Panc1 (cell line): ENCODE results near the gene VWC2L.

Experiments
- POLR2AphosphoS5 ChIP-seq: IDR thresholded peaks from 2 replicates; pipeline ENCODE4 v1.6.1; 2012; ENCODE audit warnings: mild to moderate bottlenecking, low read depth, low read length, moderate library complexity
- TF ChIP-seq, protein P1 (sequence below): fragments of 450-650 bp; IDR thresholded peaks from 2 replicates; pipeline ENCODE4 v1.5.1; 2017; ENCODE audit warnings: mild to moderate bottlenecking

DNA sequence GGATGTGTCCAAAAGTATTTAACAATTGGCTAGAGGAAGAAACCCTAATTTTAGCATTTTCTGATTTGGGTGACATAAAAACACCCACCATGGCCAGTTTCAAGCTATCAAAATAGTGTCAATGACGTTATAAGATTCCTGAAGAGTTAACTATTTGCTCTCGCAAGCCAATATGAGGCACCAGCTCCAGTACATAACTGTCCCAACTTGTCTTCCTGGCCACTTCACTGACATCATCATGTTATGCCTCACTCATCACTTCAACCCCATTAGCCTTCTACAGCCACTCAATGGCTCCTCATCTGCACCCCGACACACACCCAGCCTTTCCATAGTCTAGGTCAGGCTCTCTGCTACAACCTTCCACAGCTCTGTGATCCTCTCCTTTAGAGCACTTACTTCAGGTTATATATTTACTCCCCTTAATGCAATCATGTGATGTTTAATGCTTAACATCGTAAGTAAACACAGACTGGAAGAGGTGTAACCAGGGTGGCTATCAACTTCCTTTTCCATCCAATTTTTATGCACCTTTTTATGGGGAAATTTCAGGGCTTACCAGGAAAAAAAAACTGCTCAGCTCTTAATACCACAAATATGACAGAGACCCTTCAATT is 158.7 kb downstream of the VWC2L start:
- TF ChIP-seq, protein P1, sequence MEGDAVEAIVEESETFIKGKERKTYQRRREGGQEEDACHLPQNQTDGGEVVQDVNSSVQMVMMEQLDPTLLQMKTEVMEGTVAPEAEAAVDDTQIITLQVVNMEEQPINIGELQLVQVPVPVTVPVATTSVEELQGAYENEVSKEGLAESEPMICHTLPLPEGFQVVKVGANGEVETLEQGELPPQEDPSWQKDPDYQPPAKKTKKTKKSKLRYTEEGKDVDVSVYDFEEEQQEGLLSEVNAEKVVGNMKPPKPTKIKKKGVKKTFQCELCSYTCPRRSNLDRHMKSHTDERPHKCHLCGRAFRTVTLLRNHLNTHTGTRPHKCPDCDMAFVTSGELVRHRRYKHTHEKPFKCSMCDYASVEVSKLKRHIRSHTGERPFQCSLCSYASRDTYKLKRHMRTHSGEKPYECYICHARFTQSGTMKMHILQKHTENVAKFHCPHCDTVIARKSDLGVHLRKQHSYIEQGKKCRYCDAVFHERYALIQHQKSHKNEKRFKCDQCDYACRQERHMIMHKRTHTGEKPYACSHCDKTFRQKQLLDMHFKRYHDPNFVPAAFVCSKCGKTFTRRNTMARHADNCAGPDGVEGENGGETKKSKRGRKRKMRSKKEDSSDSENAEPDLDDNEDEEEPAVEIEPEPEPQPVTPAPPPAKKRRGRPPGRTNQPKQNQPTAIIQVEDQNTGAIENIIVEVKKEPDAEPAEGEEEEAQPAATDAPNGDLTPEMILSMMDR: no peak
- TF ChIP-seq POLR2AphosphoS5: no peak
